Measurements from ENCODE around the gene INPP5J. TPM values are rescaled to one million over a fixed set of nuclear protein-coding genes. Genes with fewer than 3 reads are reported as not detected.

INPP5J gene
- total and polyA plus RNA-seq, 7 donors: 1.1 to 15.3 (median 2.2) TPM

GRCh38 chr22:31092161-31092560, 30.6 kb upstream of the INPP5J start:
- 92 to 95% methylated on average over 9 of the region's 9 CpGs for WGBS, 2 donors

GRCh38 chr22:31093086-31093850, 29.5 kb upstream of the INPP5J start:
- Histone ChIP-seq H3K4me1 (peaks cover 0 to 74% (median 63%) of the 10 kb centered on the region in 4 donors), H3K9me3 (no peaks in the 10 kb centered on the region), H3K4me3 (peak overlapping the region; percentile 65 to 88 (median 75)), H3K27me3 (no peaks in the 10 kb centered on the region), H3K27ac (peak overlapping the region; percentile 96 to 100 (median 99)), H3K36me3 (peaks cover 55 to 91% (median 67%) of the 10 kb centered on the region in 4 donors)
- DNase-seq: peak; percentile 94
- intact Hi-C loops (cut with DNase I): no loop called here
- WGBS, 2 donors: 89% methylated on average over 33 of the region's 33 CpGs
- TF ChIP-seq POLR2AphosphoS5 (IDR thresholded peaks at IDR 0.05): peak in 3 of 4 donors; percentile 71 to 84 (median 76)
- TF ChIP-seq EP300 (IDR thresholded peaks at IDR 0.05): peak in 1 of 4 donors; percentile 49
- no peak for TF ChIP-seq CTCF (IDR thresholded peaks at IDR 0.05)
- peak; percentile 31 to 32 for TF ChIP-seq POLR2A (IDR thresholded peaks at IDR 0.05)

More at GRCh38 chr22:31092161-31092560, 30.6 kb upstream of the INPP5J start:
- intact Hi-C loops (cut with DNase I): no loop called here
- Histone ChIP-seq H3K4me3 (peak overlapping the region; percentile 65 to 88 (median 75)), H3K4me1 (peaks cover 0 to 74% (median 63%) of the 10 kb centered on the region in 4 donors), H3K9me3 (no peaks in the 10 kb centered on the region), H3K27me3 (no peaks in the 10 kb centered on the region), H3K36me3 (peaks cover 54 to 90% (median 67%) of the 10 kb centered on the region in 4 donors), H3K27ac (peak overlapping the region; percentile 96 to 100 (median 99))
- no peak for DNase-seq
- TF ChIP-seq POLR2AphosphoS5 (IDR thresholded peaks at IDR 0.05): peak in 1 of 4 donors; percentile 20
- no peak for TF ChIP-seq POLR2A (IDR thresholded peaks at IDR 0.05)
- TF ChIP-seq EP300 (IDR thresholded peaks at IDR 0.05): no peak

- Histone ChIP-seq H3K4me3 (peak overlapping the region; percentile 65 to 88 (median 75)), H3K9me3 (no peaks in the 10 kb centered on the region), H3K27ac (peak overlapping the region; percentile 96 to 100 (median 99)), H3K36me3 (peaks cover 53 to 91% (median 66%) of the 10 kb centered on the region in 4 donors), H3K4me1 (peaks cover 0 to 74% (median 63%) of the 10 kb centered on the region in 4 donors), H3K27me3 (no peaks in the 10 kb centered on the region)
- DNase-seq: peak; percentile 84
- TF ChIP-seq POLR2A (IDR thresholded peaks at IDR 0.05): no peak
- TF ChIP-seq EP300 (IDR thresholded peaks at IDR 0.05): peak in 2 of 4 donors; percentile 3 to 64
- TF ChIP-seq POLR2AphosphoS5 (IDR thresholded peaks at IDR 0.05): peak in 3 of 4 donors; percentile 39 to 56 (median 51)
- WGBS, 2 donors: 69 to 79% methylated on average over 5 of the region's 5 CpGs
- intact Hi-C loops (cut with DNase I): no loop called here
Measured at GRCh38 chr22:31094021-31094551, 28.7 kb upstream of the INPP5J start.

- H3K27ac ChIP-seq: peak overlapping the region; percentile 96 to 100 (median 99)
- no peaks in the 10 kb centered on the region for H3K27me3 ChIP-seq
- TF ChIP-seq CTCF (IDR thresholded peaks at IDR 0.05) (no peak), POLR2AphosphoS5 (IDR thresholded peaks at IDR 0.05) (no peak), POLR2A (IDR thresholded peaks at IDR 0.05) (no peak), EP300 (IDR thresholded peaks at IDR 0.05) (no peak)
- H3K4me3 ChIP-seq: peak overlapping the region; percentile 65 to 88 (median 75)
- peaks cover 0 to 75% (median 64%) of the 10 kb centered on the region in 4 donors for H3K4me1 ChIP-seq
- 91 to 93% methylated on average over 7 of the region's 7 CpGs for WGBS, 2 donors
- H3K36me3 ChIP-seq: peaks cover 56 to 92% (median 69%) of the 10 kb centered on the region in 4 donors
- intact Hi-C loops (cut with DNase I): no loop called here
- no peaks in the 10 kb centered on the region for H3K9me3 ChIP-seq
- DNase-seq: no peak
Measured at GRCh38 chr22:31094741-31095140, 28.0 kb upstream of the INPP5J start.

GRCh38 chr22:31095637-31096249, 27.0 kb upstream of the INPP5J start:
- Histone ChIP-seq H3K4me3 (peak overlapping the region in 3 of 4 donors; percentile 65 to 75 (median 75)), H3K4me1 (peaks cover 0 to 82% (median 71%) of the 10 kb centered on the region in 4 donors), H3K27me3 (no peaks in the 10 kb centered on the region), H3K9me3 (no peaks in the 10 kb centered on the region), H3K27ac (peak overlapping the region; percentile 96 to 100 (median 99)), H3K36me3 (peaks cover 65 to 97% (median 76%) of the 10 kb centered on the region in 4 donors)
- intact Hi-C loops (cut with DNase I): no loop called here
- WGBS, 2 donors: 88 to 91% methylated on average over 3 of the region's 3 CpGs
- no peak for DNase-seq
- TF ChIP-seq EP300 (IDR thresholded peaks at IDR 0.05) (no peak), POLR2A (IDR thresholded peaks at IDR 0.05) (no peak), CTCF (IDR thresholded peaks at IDR 0.05) (no peak), POLR2AphosphoS5 (IDR thresholded peaks at IDR 0.05) (peak in 1 of 4 donors; percentile 12)

Measured in sigmoid colon (tissue), 7 donors.